ENCODE measurements around the gene FAM181A. TPM values are rescaled to one million over a fixed set of nuclear protein-coding genes. Genes with fewer than 3 reads are reported as not detected.

Gene FAM181A
- total RNA-seq, 2 experiments from 2014 or later: not detected

DNA sequence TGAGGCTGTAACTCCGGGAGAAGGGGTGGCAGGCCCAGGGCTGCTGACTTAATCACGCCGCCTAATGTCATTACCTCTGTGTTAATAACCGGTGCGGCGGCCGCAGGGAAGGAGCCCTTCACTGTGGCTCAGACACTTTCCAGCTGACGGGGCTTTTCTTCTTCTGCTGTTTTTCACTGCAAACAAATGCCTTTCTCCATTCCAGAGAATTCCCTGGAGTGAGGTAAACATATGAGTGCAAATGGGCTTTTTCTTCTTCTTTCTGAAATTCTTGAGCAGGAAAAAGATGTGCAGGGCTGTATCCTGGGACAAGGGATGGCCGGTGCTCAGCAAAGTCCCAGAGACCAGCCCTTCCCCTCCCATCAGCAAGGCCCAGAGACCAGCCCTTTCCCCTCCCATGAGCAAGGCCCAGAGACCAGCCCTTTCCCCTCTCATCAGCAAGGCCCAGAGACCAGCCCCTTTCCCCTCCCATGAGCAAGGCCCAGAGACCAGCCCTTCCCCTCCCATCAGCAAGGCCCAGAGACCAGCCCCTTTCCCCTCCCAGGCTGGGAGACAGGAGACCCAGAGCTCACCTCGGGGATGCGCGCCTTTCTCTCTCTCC is 33.4 kb upstream of the FAM181A start:
- Mint-ChIP-seq H3K27me3 (peaks cover 11% of the 10 kb centered on the region), H3K9me3 (no peaks in the 10 kb centered on the region), H3K27ac (no peak overlapping the region), H3K36me3 (ENCODE audit: low read depth) (no peaks in the 10 kb centered on the region), H3K4me1 (no peaks in the 10 kb centered on the region), H3K4me3 (no peak overlapping the region)
- no peak for DNase-seq
- CTCF ChIA-PET: no interaction called here
- POLR2A ChIA-PET: no interaction called here

DNA sequence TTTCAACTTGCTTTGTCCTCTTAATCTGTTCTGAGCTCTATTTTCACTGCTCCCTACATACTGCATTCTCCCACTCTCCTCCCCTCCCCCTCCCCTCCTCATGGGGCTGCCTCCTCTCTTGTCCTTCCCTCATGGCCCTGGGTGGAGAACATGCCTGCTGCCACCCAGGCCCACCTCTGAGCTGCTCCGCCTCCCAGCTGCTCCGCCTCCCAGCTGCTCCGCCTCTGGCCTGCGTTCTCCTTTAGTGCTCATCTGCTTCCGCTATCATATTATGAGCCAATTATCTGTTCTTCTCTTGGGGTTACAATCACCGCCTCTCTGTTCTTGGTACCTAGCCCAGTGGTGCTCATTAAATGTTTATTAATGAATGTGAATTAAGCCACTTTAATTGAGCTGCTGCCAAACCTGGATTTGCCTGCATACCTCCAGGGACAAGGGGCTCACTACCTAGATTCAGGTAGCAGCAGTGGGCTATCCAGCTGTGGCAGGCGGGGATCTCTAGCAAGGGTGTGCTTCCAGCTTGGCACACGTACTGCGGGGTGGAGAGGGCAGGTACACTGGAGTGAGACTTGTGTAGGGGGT is 32.0 kb upstream of the FAM181A start:
- Mint-ChIP-seq H3K9me3 (no peaks in the 10 kb centered on the region), H3K36me3 (ENCODE audit: low read depth) (no peaks in the 10 kb centered on the region), H3K4me1 (no peaks in the 10 kb centered on the region), H3K4me3 (no peak overlapping the region), H3K27me3 (peaks cover 9% of the 10 kb centered on the region), H3K27ac (no peak overlapping the region)
- DNase-seq: no peak
- CTCF ChIA-PET: interaction anchor here (0.8 to 1.4 kb wide), 2 partner anchors 10 to 18 kb away, joined by 3 to 4 read pairs; no protein-coding TSS in a partner anchor
- POLR2A ChIA-PET: interaction anchor here (0.6 kb wide), 1 partner anchor 188 kb away, joined by 5 read pairs; no protein-coding TSS in a partner anchor

DNA sequence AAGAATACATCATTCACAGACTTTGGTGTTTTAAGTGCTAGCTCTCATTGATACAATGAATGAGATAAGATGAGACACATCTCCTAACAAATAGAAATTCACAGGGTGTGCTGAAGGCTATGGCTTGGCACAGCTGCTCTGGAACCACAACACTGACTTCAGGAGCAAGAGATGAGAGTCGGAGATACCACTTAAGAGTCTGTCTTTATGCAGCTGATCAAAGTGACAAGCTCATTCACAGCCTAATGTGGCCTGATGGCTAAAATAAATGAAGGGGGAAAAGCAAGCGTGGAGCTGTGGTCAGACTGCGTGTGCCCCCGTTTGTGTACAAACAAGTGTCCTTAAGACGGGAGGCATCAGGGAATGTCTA is 29.7 kb upstream of the FAM181A start:
- POLR2A ChIA-PET: no interaction called here
- Mint-ChIP-seq H3K36me3 (ENCODE audit: low read depth) (no peaks in the 10 kb centered on the region), H3K27ac (no peak overlapping the region), H3K4me3 (no peak overlapping the region), H3K4me1 (no peaks in the 10 kb centered on the region), H3K9me3 (no peaks in the 10 kb centered on the region), H3K27me3 (no peaks in the 10 kb centered on the region)
- no peak for DNase-seq
- CTCF ChIA-PET: interaction anchor here (0.5 to 1.0 kb wide), 2 partner anchors 12 to 671 kb away, joined by 3 read pairs; no protein-coding TSS in a partner anchor

DNA sequence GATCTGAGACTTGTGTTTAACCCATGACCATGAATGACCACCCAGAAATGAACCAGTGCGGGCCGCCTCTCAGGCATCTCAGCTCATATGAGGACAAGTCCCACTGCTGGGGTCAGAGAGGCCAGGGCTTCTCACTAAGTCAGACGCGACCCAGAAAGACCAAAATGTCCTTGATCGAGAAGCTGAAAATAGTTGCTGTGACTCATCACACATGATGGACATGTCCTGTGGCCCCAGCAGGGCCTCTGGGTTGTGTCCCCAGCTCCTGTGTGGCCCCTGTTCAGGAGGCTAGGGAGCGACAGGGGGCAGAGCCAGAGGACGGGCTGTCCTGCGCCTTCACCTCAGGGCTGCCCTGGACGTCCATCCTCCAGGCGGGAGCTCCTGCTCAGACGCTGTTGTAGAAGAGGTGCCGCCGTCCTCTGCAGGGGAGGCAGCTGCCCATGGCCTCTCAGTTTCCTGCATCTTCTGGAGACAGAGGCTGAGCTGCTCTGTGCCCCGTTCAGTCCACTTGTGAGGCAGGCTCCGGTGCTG is 29.0 kb upstream of the FAM181A start:
- H3K4me3 Mint-ChIP-seq: no peak overlapping the region
- H3K27me3 Mint-ChIP-seq: no peaks in the 10 kb centered on the region
- H3K27ac Mint-ChIP-seq: no peak overlapping the region
- ChIA-PET CTCF (interaction anchor here (1.0 kb wide), 1 partner anchor 11 kb away, joined by 3 read pairs; no protein-coding TSS in a partner anchor), POLR2A (no interaction called here)
- no peaks in the 10 kb centered on the region for H3K9me3 Mint-ChIP-seq
- H3K36me3 Mint-ChIP-seq (ENCODE audit: low read depth): no peaks in the 10 kb centered on the region
- DNase-seq: no peak
- no peaks in the 10 kb centered on the region for H3K4me1 Mint-ChIP-seq

DNA sequence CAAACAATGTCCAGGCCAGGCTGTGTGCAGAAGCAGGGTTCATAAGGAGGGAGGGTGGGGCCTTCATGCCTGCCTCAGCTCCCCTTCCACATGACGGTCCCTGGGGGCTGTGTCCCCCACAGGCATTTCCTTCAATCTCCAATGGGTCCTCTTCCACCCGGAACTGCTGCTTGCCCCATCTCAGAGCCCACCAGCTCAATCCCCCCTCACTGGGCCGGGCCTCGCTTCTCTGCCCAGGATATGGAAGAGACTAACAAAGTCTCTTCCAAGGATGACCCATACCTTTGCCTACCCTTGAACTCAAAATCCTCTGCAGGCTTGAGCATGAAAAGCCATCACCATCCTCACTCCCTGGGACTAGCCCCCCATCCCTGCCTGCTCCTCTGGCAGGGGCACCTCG is 28.4 kb upstream of the FAM181A start:
- H3K4me1 Mint-ChIP-seq: no peaks in the 10 kb centered on the region
- H3K36me3 Mint-ChIP-seq (ENCODE audit: low read depth): no peaks in the 10 kb centered on the region
- H3K4me3 Mint-ChIP-seq: no peak overlapping the region
- H3K27ac Mint-ChIP-seq: no peak overlapping the region
- POLR2A ChIA-PET: no interaction called here
- DNase-seq: no peak
- CTCF ChIA-PET: no interaction called here
- peaks cover under 1% of the 10 kb centered on the region for H3K27me3 Mint-ChIP-seq
- no peaks in the 10 kb centered on the region for H3K9me3 Mint-ChIP-seq

DNA sequence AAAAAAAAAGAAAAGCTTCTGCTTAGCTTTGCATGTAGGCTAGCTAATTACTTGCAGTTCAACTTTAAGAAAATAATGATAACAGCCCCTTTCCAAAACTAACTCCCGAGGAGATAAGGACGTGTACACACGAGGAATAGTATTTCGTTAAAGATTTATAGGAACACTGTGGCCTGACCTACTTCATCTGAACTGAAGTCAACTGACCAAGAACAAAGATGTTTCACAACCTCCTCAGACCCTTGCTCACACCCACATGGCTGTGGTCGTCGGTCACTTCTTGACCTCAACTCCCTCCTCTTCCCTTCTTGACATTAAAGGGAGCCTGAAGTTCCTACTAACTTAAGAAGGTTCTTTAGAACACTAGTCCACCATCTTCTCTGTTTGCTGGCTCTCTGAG is 25.3 kb upstream of the FAM181A start:
- H3K27ac Mint-ChIP-seq: no peak overlapping the region
- DNase-seq: no peak
- H3K36me3 Mint-ChIP-seq (ENCODE audit: low read depth): no peaks in the 10 kb centered on the region
- peaks cover 4% of the 10 kb centered on the region for H3K4me1 Mint-ChIP-seq
- POLR2A ChIA-PET: no interaction called here
- H3K4me3 Mint-ChIP-seq: no peak overlapping the region
- H3K9me3 Mint-ChIP-seq: no peaks in the 10 kb centered on the region
- CTCF ChIA-PET: interaction anchor here (1.4 to 1.6 kb wide), 2 partner anchors 21 to 38 kb away, joined by 3 read pairs; no protein-coding TSS in a partner anchor
- peaks cover 12% of the 10 kb centered on the region for H3K27me3 Mint-ChIP-seq

DNA sequence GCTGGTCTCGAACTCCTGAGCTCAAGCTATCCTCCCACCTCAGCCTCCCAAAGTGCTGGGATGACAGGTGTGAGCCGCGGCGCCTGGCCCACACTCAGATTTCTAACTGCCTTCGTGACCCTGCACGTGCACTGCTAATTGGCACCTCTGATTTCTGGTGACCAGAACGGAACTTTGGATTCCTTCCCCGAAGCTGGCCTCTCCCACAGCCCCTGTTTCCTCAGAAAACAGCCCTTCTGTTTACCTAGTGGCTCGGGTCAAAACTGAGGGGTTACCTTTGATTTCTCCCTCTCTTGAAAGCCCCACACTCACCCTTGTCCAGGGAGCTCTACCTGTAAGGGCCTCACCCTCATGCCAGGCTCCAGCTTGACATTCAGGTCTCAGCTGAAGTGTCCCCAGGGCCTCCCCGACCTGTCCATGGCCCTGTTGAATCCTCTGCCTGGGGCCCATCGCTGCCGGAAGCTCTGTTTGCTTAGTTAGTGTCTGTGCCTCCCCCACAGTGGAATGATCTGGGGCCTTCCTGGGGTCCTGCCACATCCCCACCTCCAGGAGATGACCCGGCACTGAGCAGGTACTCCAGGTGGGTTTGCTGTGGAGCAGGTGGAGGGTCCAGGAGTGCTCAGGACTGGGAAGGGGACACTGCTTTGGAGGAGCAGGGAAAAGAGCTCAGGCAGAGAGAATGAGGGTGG is 24.4 kb upstream of the FAM181A start:
- no peak overlapping the region for H3K4me3 Mint-ChIP-seq
- no peak for DNase-seq
- H3K27me3 Mint-ChIP-seq: peaks cover 12% of the 10 kb centered on the region
- POLR2A ChIA-PET: no interaction called here
- H3K36me3 Mint-ChIP-seq (ENCODE audit: low read depth): no peaks in the 10 kb centered on the region
- CTCF ChIA-PET: interaction anchor here (0.5 to 1.6 kb wide), 3 partner anchors 20 to 288 kb away, joined by 3 read pairs; no protein-coding TSS in a partner anchor
- H3K27ac Mint-ChIP-seq: no peak overlapping the region
- H3K4me1 Mint-ChIP-seq: peaks cover 4% of the 10 kb centered on the region
- no peaks in the 10 kb centered on the region for H3K9me3 Mint-ChIP-seq

DNA sequence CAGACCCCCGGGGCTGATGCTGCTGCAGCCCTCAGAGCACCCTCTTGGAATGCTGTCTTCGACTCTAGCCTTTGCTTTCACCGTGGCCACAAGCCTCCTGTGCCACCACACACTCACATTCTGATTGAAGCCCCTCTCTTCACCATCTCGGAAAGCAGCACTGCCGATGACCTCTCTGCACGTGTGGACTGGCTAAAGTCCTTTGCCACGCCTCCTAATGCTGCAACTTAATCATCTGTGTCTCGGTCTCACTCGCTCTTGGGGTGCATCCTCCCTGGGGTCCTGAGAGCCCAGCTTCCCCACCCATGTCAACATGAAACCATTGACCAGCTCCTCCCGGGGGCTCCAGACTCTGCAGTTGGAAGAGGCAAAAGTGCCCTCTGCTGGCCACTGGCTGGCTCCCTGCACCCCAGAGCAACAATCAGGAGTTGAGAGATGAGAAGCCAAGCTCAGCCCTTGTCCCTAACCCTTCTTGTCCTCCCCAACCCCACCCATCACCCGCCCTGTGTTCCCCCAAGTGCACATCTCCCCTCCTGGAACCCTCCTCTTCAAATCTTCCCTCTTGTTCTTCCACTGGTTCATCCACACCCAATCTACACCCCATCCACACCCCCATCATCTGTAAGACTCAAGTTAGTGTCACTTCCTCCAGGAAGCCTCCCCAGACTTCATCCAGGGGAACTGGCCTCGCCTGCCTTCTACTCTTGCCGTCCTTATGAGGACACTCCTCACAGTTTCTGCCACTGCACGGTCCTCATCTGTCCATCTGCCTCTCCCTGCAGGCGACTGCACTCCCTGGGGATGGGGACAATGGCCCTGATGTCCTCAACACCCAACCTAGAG is 23.6 kb upstream of the FAM181A start:
- Mint-ChIP-seq H3K27me3 (peaks cover 12% of the 10 kb centered on the region), H3K4me3 (no peak overlapping the region), H3K36me3 (ENCODE audit: low read depth) (no peaks in the 10 kb centered on the region), H3K27ac (no peak overlapping the region), H3K9me3 (no peaks in the 10 kb centered on the region), H3K4me1 (peaks cover 4% of the 10 kb centered on the region)
- no peak for DNase-seq
- ChIA-PET CTCF (interaction anchor here (0.5 to 1.4 kb wide), 2 partner anchors 36 to 289 kb away, joined by 3 read pairs; no protein-coding TSS in a partner anchor), POLR2A (no interaction called here)

DNA sequence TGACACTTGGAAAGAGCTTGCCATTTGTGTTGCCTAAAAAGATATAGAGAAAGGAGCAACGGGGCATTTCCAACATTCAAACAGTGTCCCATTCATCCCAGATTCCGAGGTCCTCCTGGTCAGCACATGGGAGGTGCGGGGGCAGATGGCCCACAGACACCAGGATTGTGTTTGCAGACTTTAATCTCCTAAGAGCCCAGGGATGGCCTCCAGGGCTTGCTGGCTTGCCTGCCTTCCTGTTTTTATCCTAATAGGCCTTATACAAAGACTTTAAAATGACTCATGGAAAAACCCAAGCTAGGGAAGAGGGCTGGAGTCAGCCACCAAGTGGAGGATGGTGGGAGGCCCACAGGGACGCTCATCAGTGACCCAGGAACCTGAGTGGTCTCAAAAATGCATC is 21.5 kb upstream of the FAM181A start:
- Mint-ChIP-seq H3K9me3 (no peaks in the 10 kb centered on the region), H3K27me3 (peaks cover 12% of the 10 kb centered on the region), H3K36me3 (ENCODE audit: low read depth) (no peaks in the 10 kb centered on the region), H3K27ac (no peak overlapping the region), H3K4me1 (peaks cover 4% of the 10 kb centered on the region), H3K4me3 (no peak overlapping the region)
- CTCF ChIA-PET: no interaction called here
- POLR2A ChIA-PET: no interaction called here
- DNase-seq: no peak

DNA sequence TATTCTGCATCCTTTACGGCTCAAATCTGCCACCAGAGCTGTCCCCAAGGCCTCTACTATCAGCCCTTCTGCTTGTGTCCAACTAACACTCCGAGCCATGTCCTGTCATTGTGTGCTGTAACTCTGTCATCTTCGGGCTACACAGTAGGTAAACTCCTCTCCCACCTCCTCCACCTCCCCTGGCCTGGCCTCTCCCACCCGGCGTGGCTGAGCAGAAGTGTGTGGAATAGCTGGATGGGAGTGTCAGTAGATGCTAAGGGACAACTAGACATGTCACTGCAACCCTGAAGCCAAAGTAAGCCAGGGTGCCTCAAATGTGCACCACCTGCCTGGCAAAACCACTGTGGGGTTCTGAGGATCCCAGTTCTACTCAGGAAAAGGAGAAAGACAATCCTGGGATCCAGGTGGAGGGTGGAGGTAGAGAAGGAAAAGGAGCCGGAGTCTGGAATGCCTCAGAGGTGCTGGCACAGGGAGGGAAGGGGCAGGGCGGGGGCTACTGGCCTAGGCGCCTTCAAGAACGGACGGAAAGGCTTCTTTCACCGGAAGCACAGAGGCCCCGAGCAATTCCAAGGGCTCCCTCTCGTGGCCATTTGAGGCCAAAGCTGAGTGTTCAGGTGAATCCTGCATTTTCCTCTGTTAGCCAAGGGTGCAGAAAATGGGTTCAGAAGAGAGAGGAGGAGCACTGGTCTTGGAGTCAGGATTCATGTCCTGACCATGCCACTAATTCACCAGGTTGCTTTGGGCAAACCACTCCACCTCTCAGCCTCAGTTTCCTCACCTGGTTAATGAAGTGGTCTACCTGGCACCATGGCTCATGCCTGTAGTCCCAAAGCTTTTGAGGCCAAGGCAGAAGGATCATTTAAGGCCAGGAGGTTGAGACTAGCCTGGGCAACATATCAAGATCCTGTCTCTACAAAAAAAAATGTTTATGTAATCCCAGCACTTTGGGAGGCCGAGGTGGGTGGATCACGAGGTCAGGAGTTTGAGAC is 20.5 kb upstream of the FAM181A start:
- Mint-ChIP-seq H3K27me3 (peaks cover 12% of the 10 kb centered on the region), H3K36me3 (ENCODE audit: low read depth) (no peaks in the 10 kb centered on the region), H3K4me3 (no peak overlapping the region), H3K27ac (no peak overlapping the region), H3K9me3 (no peaks in the 10 kb centered on the region), H3K4me1 (peaks cover 4% of the 10 kb centered on the region)
- ChIA-PET CTCF (interaction anchor here (0.6 to 1.1 kb wide), 2 partner anchors 33 to 1261 kb away, joined by 3 to 4 read pairs; no protein-coding TSS in a partner anchor), POLR2A (no interaction called here)
- DNase-seq: peak; percentile 73

DNA sequence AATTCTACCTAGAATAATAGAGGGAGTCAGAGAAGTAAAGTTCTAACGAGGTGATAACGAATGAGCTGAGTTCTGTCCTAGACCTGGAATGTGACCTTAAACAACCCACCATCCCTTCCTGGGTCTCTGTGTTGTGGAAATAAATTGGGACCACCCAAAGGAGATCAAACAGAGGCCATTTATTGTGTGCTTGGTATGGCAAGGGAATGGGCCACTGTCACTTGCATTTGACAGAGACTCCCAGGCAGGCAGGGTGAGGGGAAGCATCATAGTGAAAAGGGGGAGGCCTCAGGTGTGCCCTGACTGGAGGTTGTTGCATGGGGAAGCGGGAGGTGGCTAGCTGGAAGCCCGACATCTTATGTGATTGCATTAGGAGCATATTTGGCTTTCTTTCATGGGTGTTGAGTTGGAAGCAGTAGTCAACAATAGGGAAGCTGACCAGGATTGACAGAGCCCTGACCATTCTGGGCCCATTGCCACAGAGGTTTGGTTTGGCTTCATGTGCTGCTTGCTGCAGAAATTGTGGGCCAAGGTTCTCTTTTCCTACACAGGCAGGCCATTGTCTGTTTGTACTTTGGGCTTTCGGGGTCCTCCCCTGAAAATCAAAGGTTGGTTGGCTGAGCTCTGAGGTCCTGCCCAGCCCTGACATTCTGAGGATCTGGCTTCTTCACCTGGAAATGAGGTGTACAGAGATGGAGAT is 17.6 kb upstream of the FAM181A start:
- no peak for DNase-seq
- Mint-ChIP-seq H3K27ac (no peak overlapping the region), H3K9me3 (peaks cover 9% of the 10 kb centered on the region), H3K36me3 (ENCODE audit: low read depth) (peaks cover 2% of the 10 kb centered on the region), H3K27me3 (peaks cover 5% of the 10 kb centered on the region), H3K4me3 (no peak overlapping the region), H3K4me1 (peaks cover 17% of the 10 kb centered on the region)
- ChIA-PET POLR2A (no interaction called here), CTCF (interaction anchor here (1.0 kb wide), 1 partner anchor 12 kb away, joined by 3 read pairs; no protein-coding TSS in a partner anchor)

Measured in activated CD4-positive, alpha-beta T cell treated with anti-CD3 and anti-CD28 coated beads, Interleukin-2, amount 10 ng/mL, durations not matched to agents 7 days and 5 days (primary cell).